Ishikawa (cell line): Measurements from ENCODE around the gene RND2.

Experiments used
- CEBPB ChIP-seq: IDR thresholded peaks from 2 replicates; pipeline ENCODE4 v1.6.1; 2012
- CREB1 ChIP-seq: IDR thresholded peaks from 2 replicates; pipeline ENCODE4 v1.6.1; 2012; ENCODE audit warnings: low read depth
- EGR1 ChIP-seq: IDR thresholded peaks from 2 replicates; pipeline ENCODE4 v1.6.1; 2012
- EP300 ChIP-seq: IDR thresholded peaks from 2 replicates; pipeline ENCODE4 v1.6.1; 2012; ENCODE audit warnings: borderline replicate concordance
- FOXM1 ChIP-seq: IDR thresholded peaks from 2 replicates; pipeline ENCODE4 v1.6.1; 2012; ENCODE audit warnings: low read depth, borderline replicate concordance
- NFIC ChIP-seq: IDR thresholded peaks from 2 replicates; pipeline ENCODE4 v1.6.1; 2012
- RAD21 ChIP-seq: IDR thresholded peaks from 2 replicates; pipeline ENCODE4 v1.6.1; 2012; ENCODE audit warnings: low read depth
- TAF1 ChIP-seq: IDR thresholded peaks from 2 replicates; pipeline ENCODE4 v1.6.1; 2012; ENCODE audit warnings: low read depth, mild to moderate bottlenecking
- TCF12 ChIP-seq: IDR thresholded peaks from 2 replicates; pipeline ENCODE4 v1.6.1; 2012; ENCODE audit warnings: low read depth
- TEAD4 ChIP-seq: IDR thresholded peaks from 2 replicates; pipeline ENCODE4 v1.6.1; 2012
- YY1 ChIP-seq: IDR thresholded peaks from 2 replicates; pipeline ENCODE4 v1.6.1; 2012; ENCODE audit warnings: low read depth
- ZBTB7A ChIP-seq: IDR thresholded peaks from 2 replicates; pipeline ENCODE4 v1.6.1; 2012; ENCODE audit warnings: low read depth
- TF ChIP-seq, protein P1 (sequence below): IDR thresholded peaks from 2 replicates; pipeline ENCODE4 v1.6.1; 2012; ENCODE audit warnings: low read depth, mild to moderate bottlenecking
- TF ChIP-seq, protein P2 (sequence below): IDR thresholded peaks from 2 replicates; pipeline ENCODE4 v1.6.1; 2012
- TF ChIP-seq, protein P3 (sequence below): IDR thresholded peaks from 2 replicates; pipeline ENCODE4 v1.6.1; 2012

Gene RND2

DNA sequence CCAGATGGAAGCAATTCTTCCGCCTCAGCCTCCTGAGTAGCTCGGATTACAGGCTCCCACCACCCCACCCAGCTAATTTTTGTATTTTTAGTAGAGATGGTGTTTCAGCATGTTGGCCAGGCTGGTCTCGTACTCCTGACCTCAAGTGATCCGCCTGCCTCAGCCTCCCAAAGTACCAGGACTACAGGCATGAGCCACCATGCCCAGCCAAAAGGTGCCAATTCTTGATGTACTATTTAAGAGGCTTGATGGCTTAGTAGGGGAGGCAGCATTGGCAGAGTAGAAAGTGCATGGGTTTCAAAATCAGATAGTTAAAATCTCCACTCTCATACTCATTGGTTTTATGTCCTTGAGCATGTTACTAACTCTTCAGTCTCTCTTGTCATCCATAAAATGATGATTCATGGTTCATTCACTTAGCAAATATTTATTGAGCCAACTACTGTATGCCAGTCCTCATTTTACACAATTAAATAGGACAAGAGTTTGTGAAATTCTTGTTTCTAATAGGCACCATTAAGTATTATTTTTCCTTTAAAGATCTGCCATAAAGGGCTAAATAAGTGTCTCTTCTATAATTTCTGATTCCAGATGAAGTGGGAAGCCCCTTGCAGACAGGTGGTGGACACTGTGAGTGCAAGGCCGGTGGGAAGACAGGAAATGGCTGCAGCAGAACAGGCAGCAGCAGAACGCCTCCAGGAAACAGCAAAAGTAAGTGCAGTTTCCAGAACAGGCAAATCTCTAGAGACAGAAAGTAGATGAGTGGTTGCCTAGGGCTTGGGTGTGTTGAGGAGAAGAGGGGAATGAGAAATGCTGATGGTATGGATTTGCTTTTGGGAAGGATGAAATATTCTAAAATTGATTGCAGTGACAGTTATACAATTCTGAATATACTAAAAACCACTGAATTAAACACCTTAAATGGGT is 35.0 kb upstream of the RND2 start:
- TF ChIP-seq, protein P1, sequence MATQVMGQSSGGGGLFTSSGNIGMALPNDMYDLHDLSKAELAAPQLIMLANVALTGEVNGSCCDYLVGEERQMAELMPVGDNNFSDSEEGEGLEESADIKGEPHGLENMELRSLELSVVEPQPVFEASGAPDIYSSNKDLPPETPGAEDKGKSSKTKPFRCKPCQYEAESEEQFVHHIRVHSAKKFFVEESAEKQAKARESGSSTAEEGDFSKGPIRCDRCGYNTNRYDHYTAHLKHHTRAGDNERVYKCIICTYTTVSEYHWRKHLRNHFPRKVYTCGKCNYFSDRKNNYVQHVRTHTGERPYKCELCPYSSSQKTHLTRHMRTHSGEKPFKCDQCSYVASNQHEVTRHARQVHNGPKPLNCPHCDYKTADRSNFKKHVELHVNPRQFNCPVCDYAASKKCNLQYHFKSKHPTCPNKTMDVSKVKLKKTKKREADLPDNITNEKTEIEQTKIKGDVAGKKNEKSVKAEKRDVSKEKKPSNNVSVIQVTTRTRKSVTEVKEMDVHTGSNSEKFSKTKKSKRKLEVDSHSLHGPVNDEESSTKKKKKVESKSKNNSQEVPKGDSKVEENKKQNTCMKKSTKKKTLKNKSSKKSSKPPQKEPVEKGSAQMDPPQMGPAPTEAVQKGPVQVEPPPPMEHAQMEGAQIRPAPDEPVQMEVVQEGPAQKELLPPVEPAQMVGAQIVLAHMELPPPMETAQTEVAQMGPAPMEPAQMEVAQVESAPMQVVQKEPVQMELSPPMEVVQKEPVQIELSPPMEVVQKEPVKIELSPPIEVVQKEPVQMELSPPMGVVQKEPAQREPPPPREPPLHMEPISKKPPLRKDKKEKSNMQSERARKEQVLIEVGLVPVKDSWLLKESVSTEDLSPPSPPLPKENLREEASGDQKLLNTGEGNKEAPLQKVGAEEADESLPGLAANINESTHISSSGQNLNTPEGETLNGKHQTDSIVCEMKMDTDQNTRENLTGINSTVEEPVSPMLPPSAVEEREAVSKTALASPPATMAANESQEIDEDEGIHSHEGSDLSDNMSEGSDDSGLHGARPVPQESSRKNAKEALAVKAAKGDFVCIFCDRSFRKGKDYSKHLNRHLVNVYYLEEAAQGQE: no peak
- no peak for TF ChIP-seq RAD21
- no peak for TF ChIP-seq TCF12

DNA sequence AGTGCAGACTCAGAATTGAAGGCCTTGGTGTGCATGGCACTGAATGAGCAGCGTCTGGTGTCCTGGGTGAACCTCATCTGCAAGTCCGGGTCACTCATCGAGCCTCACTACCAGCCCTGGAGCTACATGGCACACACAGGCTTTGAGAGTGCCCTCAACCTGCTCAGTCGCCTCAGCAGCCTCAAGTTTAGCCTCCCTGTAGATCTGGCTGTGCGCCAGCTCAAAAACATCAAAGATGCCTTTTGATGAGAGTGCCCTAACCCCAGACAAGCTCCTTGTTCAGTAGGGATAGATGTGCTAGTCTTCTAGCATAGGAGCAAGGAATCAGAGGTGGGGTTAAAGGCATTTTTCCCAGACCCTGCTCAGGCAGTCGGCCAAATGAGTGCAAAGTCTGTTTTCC is 33.6 kb upstream of the RND2 start:
- TF ChIP-seq TCF12 (no peak), EP300 (no peak), FOXM1 (no peak), YY1 (no peak), ZBTB7A (no peak), CREB1 (no peak), CEBPB (no peak), TEAD4 (no peak), EGR1 (no peak), RAD21 (no peak), NFIC (no peak), TAF1 (no peak)
- TF ChIP-seq, protein P1: no peak
- TF ChIP-seq, protein P2, sequence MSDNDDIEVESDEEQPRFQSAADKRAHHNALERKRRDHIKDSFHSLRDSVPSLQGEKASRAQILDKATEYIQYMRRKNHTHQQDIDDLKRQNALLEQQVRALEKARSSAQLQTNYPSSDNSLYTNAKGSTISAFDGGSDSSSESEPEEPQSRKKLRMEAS: no peak
- TF ChIP-seq, protein P3, sequence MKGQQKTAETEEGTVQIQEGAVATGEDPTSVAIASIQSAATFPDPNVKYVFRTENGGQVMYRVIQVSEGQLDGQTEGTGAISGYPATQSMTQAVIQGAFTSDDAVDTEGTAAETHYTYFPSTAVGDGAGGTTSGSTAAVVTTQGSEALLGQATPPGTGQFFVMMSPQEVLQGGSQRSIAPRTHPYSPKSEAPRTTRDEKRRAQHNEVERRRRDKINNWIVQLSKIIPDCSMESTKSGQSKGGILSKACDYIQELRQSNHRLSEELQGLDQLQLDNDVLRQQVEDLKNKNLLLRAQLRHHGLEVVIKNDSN: no peak

DNA sequence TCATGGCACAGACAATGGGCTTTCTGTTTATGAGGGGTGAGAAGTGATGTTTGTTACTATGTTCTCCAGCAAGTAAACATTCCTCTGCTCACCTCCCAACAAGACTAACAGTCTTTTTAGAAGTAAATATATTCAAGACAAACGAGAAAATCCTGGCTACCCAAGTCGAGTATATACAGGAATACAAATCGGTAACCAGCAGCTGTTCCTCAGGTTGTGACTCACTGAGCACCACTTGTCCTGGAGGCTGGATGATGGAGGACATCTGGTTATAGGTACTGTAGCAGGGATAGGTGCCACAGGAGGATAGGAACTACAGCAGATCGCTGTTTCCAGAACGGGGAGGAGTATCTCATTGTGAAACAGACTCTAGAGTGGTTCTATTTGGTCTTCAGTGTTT is 32.2 kb upstream of the RND2 start:
- no peak for TF ChIP-seq ZBTB7A
- no peak for TF ChIP-seq TCF12
- no peak for TF ChIP-seq YY1
- no peak for TF ChIP-seq EGR1
- no peak for TF ChIP-seq CEBPB
- TF ChIP-seq EP300: no peak
- TF ChIP-seq CREB1: no peak
- TF ChIP-seq FOXM1: no peak
- TF ChIP-seq, protein P1: no peak
- TF ChIP-seq, protein P2: no peak
- TF ChIP-seq RAD21: no peak
- TF ChIP-seq TAF1: no peak
- TF ChIP-seq TEAD4: no peak
- TF ChIP-seq, protein P3: no peak
- no peak for TF ChIP-seq NFIC

DNA sequence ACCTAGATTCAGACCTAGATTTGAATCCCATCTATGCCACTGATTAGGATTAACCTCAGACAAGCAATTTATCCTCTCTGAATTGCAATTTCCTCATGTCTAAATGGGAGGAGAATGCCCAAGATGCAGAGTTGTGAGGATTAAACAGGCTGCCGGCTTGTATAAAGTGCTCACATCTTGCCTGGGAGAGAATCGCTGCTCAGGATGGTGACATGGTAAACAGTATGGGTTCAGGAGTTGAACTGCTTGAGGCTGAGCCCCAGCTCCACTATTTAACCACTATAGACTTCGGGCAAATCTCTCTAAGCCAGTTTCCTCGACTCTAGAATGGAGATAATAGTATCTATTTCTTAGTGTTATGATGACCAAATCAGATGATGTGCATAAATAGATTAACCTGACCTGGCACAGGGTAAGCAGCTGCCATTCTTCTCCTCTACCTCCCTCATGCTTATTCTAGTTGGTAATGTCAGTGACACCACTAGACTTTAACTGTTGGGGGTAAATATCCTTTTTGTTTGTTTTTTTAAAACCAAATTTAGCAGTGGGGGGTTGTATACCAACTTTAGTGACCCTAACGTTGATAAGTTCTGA is 27.5 kb upstream of the RND2 start:
- TF ChIP-seq TCF12: no peak
- no peak for TF ChIP-seq TEAD4
- TF ChIP-seq EP300: no peak
- TF ChIP-seq RAD21: no peak
- TF ChIP-seq CREB1: no peak
- TF ChIP-seq NFIC: no peak
- no peak for TF ChIP-seq ZBTB7A
- TF ChIP-seq, protein P2: no peak
- TF ChIP-seq, protein P1: no peak
- TF ChIP-seq EGR1: no peak
- no peak for TF ChIP-seq TAF1
- TF ChIP-seq, protein P3: no peak
- TF ChIP-seq FOXM1: no peak
